Esophagus (tissue), 2 donors: Measurements from ENCODE around the gene GRM2. TPM values are rescaled to one million over a fixed set of nuclear protein-coding genes. Genes with fewer than 3 reads are reported as not detected.
A peak's percentile ranks its signal among the peaks of the same experiment; 100 is the strongest.

Experiments used
- H3K27ac ChIP-seq, 2 donors: one replicate each; pipeline ENCODE4 v1.5.1; 2013; ENCODE audit warnings: low read depth in 2 of 2, mild to moderate bottlenecking in 2 of 2, inconsistent platforms in 1 of 2, low read length in 1 of 2, moderate library complexity in 1 of 2
- H3K27me3 ChIP-seq, 2 donors: one replicate each; pipeline ENCODE4 v1.6.1; 2013; ENCODE audit warnings: low read length in 2 of 2, control low read depth in 1 of 2, mild to moderate bottlenecking in 1 of 2; ENCODE audit not compliant: insufficient read depth in 2 of 2, control insufficient read depth in 1 of 2
- H3K36me3 ChIP-seq, 2 donors: one replicate each; pipeline ENCODE4 v1.6.1; 2013; ENCODE audit warnings: low read length in 1 of 2; ENCODE audit not compliant: control insufficient read depth in 2 of 2, insufficient read depth in 2 of 2
- H3K4me1 ChIP-seq, 2 donors: one replicate each; pipeline ENCODE4 v1.6.1; 2013; ENCODE audit warnings: low read length in 1 of 2; ENCODE audit not compliant: control insufficient read depth in 2 of 2, insufficient read depth in 2 of 2
- H3K4me3 ChIP-seq, 2 donors: one replicate each; pipeline ENCODE4 v1.5.1; 2013; ENCODE audit warnings: low read length in 2 of 2, mild to moderate bottlenecking in 2 of 2, low read depth in 1 of 2, moderate library complexity in 1 of 2
- H3K9me3 ChIP-seq, 2 donors: one replicate each; pipeline ENCODE4 v1.6.1; 2013; ENCODE audit warnings: mild to moderate bottlenecking in 2 of 2, low read depth in 1 of 2, low read length in 1 of 2, moderate library complexity in 1 of 2; ENCODE audit not compliant: control insufficient read depth in 2 of 2, insufficient read depth in 1 of 2
- WGBS, 2 donors: extraction: QIAGEN DNeasy Blood & Tissue Kit; methylation state at CpG; one replicate each; pipeline ENCODE4 v1.1.7; 2013; 5-methylcytosine and 5-hydroxymethylcytosine counted together
- polyA plus RNA-seq, 2 donors: library from polyadenylated mRNA; stranded (reverse); fragments of 200-250 nt; gene quantifications; one replicate each; pipeline ENCODE4 v1.2.3, GENCODE V29; 2013
- donor health status: healthy with polysubstance abuse.
- donor health status: Bipolar disorder and iron deficiency.

The GRM2 gene
- polyA plus RNA-seq, 2 donors, result 0.10 to 0.14 TPM

GRCh38 chr3:51679777-51680176 is 27.1 kb upstream of the GRM2 start:
- WGBS, 2 donors, result 73 to 81% methylated on average over 7 of the region's 7 CpGs
- Histone ChIP-seq H3K27me3 (no peaks in the 10 kb centered on the region), H3K9me3 (no peaks in the 10 kb centered on the region), H3K4me1 (peaks cover 5 to 41% of the 10 kb centered on the region in 2 donors), H3K36me3 (peaks cover 9 to 12% of the 10 kb centered on the region in 2 donors), H3K27ac (no peak overlapping the region), H3K4me3 (no peak overlapping the region)

GRCh38 chr3:51680196-51680595 is 26.7 kb upstream of the GRM2 start:
- 83 to 92% methylated on average over 6 of the region's 6 CpGs for WGBS, 2 donors
- no peaks in the 10 kb centered on the region for H3K9me3 ChIP-seq
- peak overlapping the region; percentile 77 to 90 for H3K27ac ChIP-seq
- H3K27me3 ChIP-seq, result no peaks in the 10 kb centered on the region
- H3K36me3 ChIP-seq, result peaks cover 9 to 15% of the 10 kb centered on the region in 2 donors
- H3K4me3 ChIP-seq, result no peak overlapping the region
- H3K4me1 ChIP-seq, result peaks cover 5 to 37% of the 10 kb centered on the region in 2 donors

GRCh38 chr3:51680663-51681230 is 26.1 kb upstream of the GRM2 start:
- peaks cover 9 to 19% of the 10 kb centered on the region in 2 donors for H3K36me3 ChIP-seq
- H3K27me3 ChIP-seq, result no peaks in the 10 kb centered on the region
- peaks cover 5 to 34% of the 10 kb centered on the region in 2 donors for H3K4me1 ChIP-seq
- no peak overlapping the region for H3K4me3 ChIP-seq
- WGBS, 2 donors, result 68 to 94% methylated on average over 2 of the region's 2 CpGs
- H3K9me3 ChIP-seq, result no peaks in the 10 kb centered on the region
- peak overlapping the region; percentile 77 to 90 for H3K27ac ChIP-seq

- no peaks in the 10 kb centered on the region for H3K9me3 ChIP-seq
- H3K36me3 ChIP-seq, result peaks cover 9 to 24% of the 10 kb centered on the region in 2 donors
- no peaks in the 10 kb centered on the region for H3K27me3 ChIP-seq
- no peak overlapping the region for H3K4me3 ChIP-seq
- peak overlapping the region; percentile 77 to 90 for H3K27ac ChIP-seq
- H3K4me1 ChIP-seq, result peaks cover 5 to 30% of the 10 kb centered on the region in 2 donors
- 32 to 37% methylated on average over 3 of the region's 3 CpGs for WGBS, 2 donors
Measured at GRCh38 chr3:51681453-51681852, 25.4 kb upstream of the GRM2 start.

GRCh38 chr3:51682079-51682478 is 24.8 kb upstream of the GRM2 start:
- H3K27ac ChIP-seq, result peak overlapping the region; percentile 69 to 90
- H3K27me3 ChIP-seq, result no peaks in the 10 kb centered on the region

GRCh38 chr3:51682526-51682925 is 24.3 kb upstream of the GRM2 start:
- H3K27me3 ChIP-seq, result no peaks in the 10 kb centered on the region
- no peaks in the 10 kb centered on the region for H3K9me3 ChIP-seq
- H3K27ac ChIP-seq, result no peak overlapping the region
- no peak overlapping the region for H3K4me3 ChIP-seq
- H3K36me3 ChIP-seq, result peaks cover 11 to 27% of the 10 kb centered on the region in 2 donors
- WGBS, 2 donors, result 77 to 79% methylated on average over 7 of the region's 7 CpGs
- peaks cover 7 to 30% of the 10 kb centered on the region in 2 donors for H3K4me1 ChIP-seq

More at GRCh38 chr3:51682079-51682478, 24.8 kb upstream of the GRM2 start:
- H3K4me1 ChIP-seq, result peaks cover 7 to 33% of the 10 kb centered on the region in 2 donors
- H3K36me3 ChIP-seq, result peaks cover 11 to 24% of the 10 kb centered on the region in 2 donors
- no peaks in the 10 kb centered on the region for H3K9me3 ChIP-seq
- WGBS, 2 donors, result 27 to 32% methylated on average over 4 of the region's 4 CpGs
- H3K4me3 ChIP-seq, result no peak overlapping the region

GRCh38 chr3:51683566-51683965 is 23.3 kb upstream of the GRM2 start:
- H3K27ac ChIP-seq, result no peak overlapping the region
- H3K9me3 ChIP-seq, result no peaks in the 10 kb centered on the region
- H3K27me3 ChIP-seq, result no peaks in the 10 kb centered on the region
- 71% methylated on average over 2 of the region's 2 CpGs for WGBS, 2 donors
- H3K4me3 ChIP-seq, result no peak overlapping the region
- peaks cover 13 to 30% of the 10 kb centered on the region in 2 donors for H3K36me3 ChIP-seq
- H3K4me1 ChIP-seq, result peaks cover 7 to 20% of the 10 kb centered on the region in 2 donors

- 53 to 55% methylated on average over 7 of the region's 7 CpGs for WGBS, 2 donors
- Histone ChIP-seq H3K4me3 (no peak overlapping the region), H3K27me3 (no peaks in the 10 kb centered on the region), H3K4me1 (peaks cover 7 to 19% of the 10 kb centered on the region in 2 donors), H3K9me3 (no peaks in the 10 kb centered on the region), H3K27ac (peak overlapping the region; percentile 6 to 36), H3K36me3 (peaks cover 9 to 35% of the 10 kb centered on the region in 2 donors)
Measured at GRCh38 chr3:51684971-51685751, 21.7 kb upstream of the GRM2 start.

GRCh38 chr3:51686056-51686455 is 20.8 kb upstream of the GRM2 start:
- H3K4me3 ChIP-seq, result no peak overlapping the region
- 83 to 84% methylated on average over 4 of the region's 4 CpGs for WGBS, 2 donors
- H3K36me3 ChIP-seq, result peaks cover 9 to 37% of the 10 kb centered on the region in 2 donors
- no peaks in the 10 kb centered on the region for H3K9me3 ChIP-seq
- H3K27me3 ChIP-seq, result no peaks in the 10 kb centered on the region
- H3K4me1 ChIP-seq, result peaks cover 4 to 12% of the 10 kb centered on the region in 2 donors
- peak overlapping the region; percentile 36 to 48 for H3K27ac ChIP-seq
